COLO668 (cell line): ENCODE measurements around the gene PGA3.
"Not testable (repeated sequence)": the region's sequence is repeated elsewhere in the genome, so short reads cannot be mapped to it uniquely, and the experiment has no call there.

Experiments
- DNase-seq: peaks from one replicate; lab custom pipeline; 2025; ENCODE audit not compliant: unreplicated experiment; lab: John Stamatoyannopoulos, UW

Gene PGA3

GRCh38 chr11:61170566-61170965, 32.7 kb upstream of the PGA3 start:
- DNase-seq = no peak

DNA sequence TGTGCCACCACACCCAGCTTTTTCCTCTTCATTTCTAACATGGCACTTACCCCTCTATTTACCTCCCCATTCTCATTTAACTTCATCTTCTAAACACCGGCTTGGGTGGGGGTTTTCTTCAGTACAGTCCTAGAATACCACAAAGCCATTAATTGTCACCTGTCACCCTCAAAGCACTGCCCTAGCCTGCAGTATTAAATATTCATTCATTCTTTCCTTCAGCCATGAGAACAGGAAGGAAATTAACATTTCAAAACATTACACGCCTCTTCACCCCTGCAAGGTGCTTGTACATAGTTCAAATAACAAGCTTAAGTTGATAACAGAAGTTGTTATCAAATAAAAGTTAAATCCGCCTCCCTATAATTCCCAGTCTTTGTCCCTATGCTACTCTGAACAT, 31.4 kb upstream of the PGA3 start:
- DNase-seq = no peak

GRCh38 chr11:61172356-61172755, 31.0 kb upstream of the PGA3 start:
- no peak for DNase-seq

DNA sequence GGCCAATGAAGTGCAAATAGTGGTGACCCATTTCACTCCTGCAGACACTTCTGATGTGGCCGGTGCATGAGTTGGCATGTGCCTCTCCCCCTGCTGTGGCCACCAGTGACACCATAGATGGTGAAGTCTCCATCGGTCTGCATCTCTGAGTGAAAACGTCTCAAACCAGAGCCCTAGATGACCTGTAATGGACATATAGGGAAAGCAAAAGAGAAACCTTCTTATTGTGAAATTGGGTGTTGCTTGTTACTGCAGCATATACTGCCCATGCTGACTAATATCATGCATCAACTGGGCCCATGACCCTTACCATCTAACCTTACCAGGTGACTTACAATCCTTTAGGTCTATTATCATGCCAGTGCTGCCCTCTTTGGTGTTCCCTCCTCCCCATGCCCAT, 30.4 kb upstream of the PGA3 start:
- DNase-seq = no peak

GRCh38 chr11:61173456-61173855, 29.9 kb upstream of the PGA3 start:
- DNase-seq = peak; percentile 29

- peak; percentile 42 for DNase-seq
Measured at GRCh38 chr11:61174273-61174672, 29.0 kb upstream of the PGA3 start.

DNA sequence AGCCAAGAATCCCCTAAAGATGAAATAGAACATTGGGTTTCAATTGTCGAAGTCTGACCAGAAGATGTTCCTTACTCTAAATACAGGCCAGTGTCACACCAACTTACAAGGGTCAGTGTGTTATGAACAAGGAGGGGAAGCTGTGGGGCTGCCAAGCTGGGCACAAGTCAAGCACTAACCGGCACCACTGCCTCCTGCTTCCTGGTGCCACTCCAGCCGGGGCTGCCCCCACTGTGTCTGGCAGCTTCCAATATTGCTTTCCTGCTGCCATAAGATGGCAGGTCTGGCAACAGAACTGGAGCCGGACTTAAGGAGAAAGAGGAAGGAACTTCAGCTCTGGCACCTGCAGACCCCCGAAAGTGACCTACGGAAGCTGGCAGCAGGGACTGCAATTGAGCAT, 28.4 kb upstream of the PGA3 start:
- no peak for DNase-seq

DNA sequence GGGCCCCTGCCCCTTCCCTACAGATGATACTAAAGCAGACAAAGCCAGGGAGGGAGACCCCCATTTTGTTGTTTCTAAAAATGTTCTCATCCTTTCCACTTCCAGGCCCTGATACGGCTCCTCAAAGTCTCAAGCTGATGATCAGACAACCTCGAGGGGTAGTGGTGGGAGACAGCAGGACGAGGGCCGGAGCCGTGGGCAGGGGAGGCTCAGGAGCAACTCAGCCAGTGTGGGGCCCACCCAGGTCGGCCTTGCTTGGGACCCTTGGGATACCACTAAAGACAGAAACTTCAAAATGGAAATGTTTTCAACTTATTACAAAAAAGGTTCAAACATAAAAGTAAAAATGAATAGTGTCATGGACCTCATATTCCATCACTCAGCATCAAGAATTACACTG, 26.9 kb upstream of the PGA3 start:
- no peak for DNase-seq

- DNase-seq = not testable (repeated sequence)
Measured at GRCh38 chr11:61180205-61180604, 23.1 kb upstream of the PGA3 start.

- DNase-seq = no peak
Measured at GRCh38 chr11:61181489-61181888, 21.8 kb upstream of the PGA3 start.

- no peak for DNase-seq
Measured at GRCh38 chr11:61183645-61184044, 19.7 kb upstream of the PGA3 start.

DNA sequence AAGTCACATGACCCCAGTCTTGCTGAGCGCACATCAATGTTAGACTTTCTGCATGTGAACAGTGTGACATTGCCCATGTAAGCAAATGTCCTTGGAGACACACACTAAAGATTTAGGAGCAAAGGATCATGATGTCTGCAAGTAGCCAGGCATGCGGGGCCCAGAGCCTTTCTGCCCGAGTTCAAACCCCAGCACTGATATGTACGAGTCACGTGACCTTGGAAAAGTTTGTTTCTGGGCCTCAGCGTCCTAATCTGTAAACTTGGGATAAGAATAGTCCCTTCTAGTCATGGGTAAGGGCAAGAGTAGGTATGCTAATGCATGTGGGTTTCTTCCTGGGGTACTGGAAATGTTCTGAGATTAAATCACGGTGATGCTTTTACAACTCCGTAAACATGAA, 16.8 kb upstream of the PGA3 start:
- DNase-seq = no peak

DNA sequence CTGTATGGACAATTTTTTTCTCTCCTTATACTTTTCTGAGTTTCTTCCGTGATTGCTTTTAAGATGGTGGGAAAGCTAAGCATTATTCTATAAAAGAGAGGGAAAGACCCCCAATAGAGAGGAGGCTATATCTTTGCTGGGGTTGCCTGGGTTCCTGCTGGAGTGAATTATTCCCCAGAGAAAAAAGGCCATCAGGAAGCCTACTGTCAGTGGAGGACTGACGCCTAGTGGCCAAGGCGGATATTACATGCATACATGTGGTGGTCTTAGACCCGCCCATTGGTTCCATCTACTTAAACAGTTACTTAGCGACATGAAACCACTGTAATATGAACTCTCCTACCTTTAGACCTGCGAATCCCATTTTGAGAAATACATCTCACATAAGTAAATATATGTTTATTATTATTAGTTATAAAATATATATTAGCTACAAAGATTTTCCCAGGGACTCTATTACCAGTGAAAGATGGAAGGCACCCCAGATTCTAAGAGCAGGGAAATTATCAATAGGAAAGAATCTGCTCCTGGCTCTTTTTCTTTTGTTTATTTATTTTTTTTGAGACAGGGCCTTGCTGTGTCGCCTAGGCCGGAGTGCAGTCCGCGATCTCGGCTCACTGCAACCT, 15.7 kb upstream of the PGA3 start:
- peak; percentile 80 for DNase-seq

DNA sequence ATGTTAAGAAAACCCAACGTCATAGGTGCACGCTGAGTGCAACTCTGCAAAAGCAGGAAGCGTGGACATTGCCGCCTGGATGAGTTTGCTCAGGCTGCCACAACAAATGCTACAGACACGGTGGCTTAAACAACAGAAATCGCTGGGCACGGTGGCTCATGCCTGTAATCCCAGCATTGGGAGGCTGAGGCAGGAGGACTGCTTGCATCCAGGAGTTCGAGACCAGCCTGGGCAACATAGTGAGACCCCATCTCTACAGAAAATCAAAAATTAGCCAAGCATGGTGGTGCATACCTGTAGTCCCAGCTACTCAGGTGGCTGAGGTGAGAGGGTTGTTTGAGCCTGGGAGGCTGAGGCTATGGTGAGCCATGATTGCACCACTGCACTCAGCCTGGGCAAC, 13.4 kb upstream of the PGA3 start:
- no peak for DNase-seq

GRCh38 chr11:61193596-61193995, 9.7 kb upstream of the PGA3 start:
- DNase-seq = no peak

DNA sequence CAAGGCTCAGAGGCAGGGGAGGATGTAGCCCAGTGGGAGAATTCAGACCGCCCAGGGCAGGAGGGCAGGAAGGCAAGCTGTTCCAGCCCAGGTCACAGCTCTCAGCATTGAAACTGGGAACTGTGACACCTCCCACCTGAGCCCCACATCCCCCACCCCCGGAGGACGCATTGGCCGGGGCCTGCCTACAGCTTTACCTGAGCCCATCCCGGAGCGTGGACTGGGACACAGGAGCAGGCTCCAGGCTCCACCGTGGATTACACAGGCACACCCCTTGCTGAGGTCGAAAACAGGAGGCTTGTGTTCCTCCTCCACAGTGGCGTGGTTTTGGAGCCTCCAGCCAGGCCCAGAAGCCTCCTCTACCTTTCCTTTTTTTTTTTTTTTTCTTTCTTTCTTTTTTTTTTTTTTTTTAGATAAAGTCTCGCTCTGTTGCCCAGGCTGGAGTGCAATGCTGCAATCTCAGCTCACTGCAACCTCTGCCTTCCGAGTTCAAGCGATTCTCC, 9.1 kb upstream of the PGA3 start:
- no peak for DNase-seq

DNA sequence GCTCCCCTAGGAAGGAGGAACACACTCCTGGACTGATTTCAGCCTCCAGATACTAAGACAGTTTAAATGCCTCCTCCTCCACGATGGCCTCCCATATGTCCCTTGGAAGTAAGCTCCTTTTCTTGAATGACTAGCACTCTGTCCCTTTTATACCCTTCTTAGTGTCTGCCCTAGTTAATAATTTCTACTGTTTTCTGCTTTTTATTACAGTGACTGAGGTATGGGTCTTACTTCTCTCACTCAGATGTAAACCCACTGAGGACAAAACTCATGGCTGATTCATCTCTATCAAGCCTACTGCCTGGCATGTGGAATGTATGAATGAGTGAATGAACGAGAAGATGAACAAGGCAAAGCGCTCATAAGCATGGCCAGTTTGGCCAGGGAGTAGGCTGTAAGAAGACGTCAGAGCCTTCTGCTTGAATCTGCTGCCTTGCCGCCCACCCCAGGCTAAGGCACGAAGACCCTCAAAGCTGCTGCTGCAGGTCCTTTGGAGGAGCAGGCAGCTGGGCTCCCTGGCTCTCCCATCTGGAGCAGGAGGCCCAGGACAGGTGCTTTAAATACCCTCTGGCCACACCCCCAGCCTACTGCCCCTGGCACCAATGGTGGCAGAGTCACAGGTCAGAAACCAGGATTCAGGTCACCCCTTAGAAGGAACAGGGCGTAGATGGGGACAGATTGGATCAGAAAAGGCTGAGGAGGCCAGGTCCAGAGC, 8.2 kb upstream of the PGA3 start:
- no peak for DNase-seq

GRCh38 chr11:61195719-61196118, 7.6 kb upstream of the PGA3 start:
- no peak for DNase-seq

- no peak for DNase-seq
Measured at GRCh38 chr11:61198361-61198760, 5.0 kb upstream of the PGA3 start.

- no peak for DNase-seq
Measured at GRCh38 chr11:61198948-61199523, 4.3 kb upstream of the PGA3 start.

- DNase-seq = no peak
Measured at GRCh38 chr11:61201476-61201875, 1.8 kb upstream of the PGA3 start.

GRCh38 chr11:61203873-61204272, 558 bp downstream of the PGA3 start:
- DNase-seq = not testable (repeated sequence)
